Measurements from ENCODE around the gene APEH. TPM values are rescaled to one million over a fixed set of nuclear protein-coding genes. Genes with fewer than 3 reads are reported as not detected.

APEH gene
- polyA plus RNA-seq, 2 of the 4 experiments (the other 2 are of a cell fraction): 60.8 to 64.9 TPM

DNA sequence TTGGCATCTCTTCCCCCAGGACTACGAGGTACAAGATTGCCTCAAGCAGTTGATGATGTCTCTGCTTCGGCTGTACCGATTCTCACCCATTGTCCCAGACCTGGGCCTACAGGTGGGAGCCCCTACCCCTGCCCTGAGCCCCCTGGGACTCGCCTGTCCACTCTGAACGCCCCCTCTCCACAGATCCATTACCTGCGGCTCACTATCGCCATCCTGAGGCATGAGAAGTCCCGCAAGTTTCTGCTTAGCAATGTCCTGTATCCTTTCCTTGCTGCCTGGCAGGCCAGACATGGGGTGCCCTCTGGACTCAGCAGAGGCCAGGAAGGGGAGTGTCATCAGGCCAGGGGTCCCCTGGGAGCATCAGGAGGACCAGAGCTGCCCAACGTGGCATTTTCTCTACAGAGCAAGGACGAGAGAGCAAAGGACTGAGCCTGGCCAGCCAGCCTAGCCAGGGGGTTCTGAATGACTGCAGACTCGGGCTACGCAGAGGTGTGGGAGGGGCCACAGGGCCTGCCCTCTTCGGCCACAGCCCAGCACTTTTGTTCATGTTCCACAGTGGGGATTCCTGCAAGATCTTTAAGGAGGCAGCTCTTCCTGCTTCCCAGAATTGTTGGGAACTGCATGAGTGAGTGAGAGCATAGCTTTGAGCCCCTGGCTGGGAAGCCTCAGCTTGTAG, 26.4 kb downstream of the APEH start:
- no peaks in the 10 kb centered on the region for H3K4me1 ChIP-seq
- H3K4me2 ChIP-seq: no peak overlapping the region
- FAIRE-seq (no peak), DNase-seq (ENCODE audit: low read depth in 1 of 2, low spot score in 1 of 2) (no peak), ATAC-seq (0 out of 6 replicates have a peak, but pooled peaks of 1 of the 2 experiments have one; percentile 12)
- ChIA-PET CTCF (interaction anchor here (0.7 to 5.0 kb wide), 13 partner anchors 11 to 206 kb away, joined by 3 to 44 read pairs (median 5); partner anchors contain the start of genes AMIGO3, MST1 and RNF123), POLR2A (no interaction called here)
- H3K4me3 ChIP-seq: no peak overlapping the region
- 76% methylated on average over 11 of the region's 13 CpGs for WGBS (ENCODE audit: missing lambda C conversion rate)
- TF ChIP-seq, protein P1, sequence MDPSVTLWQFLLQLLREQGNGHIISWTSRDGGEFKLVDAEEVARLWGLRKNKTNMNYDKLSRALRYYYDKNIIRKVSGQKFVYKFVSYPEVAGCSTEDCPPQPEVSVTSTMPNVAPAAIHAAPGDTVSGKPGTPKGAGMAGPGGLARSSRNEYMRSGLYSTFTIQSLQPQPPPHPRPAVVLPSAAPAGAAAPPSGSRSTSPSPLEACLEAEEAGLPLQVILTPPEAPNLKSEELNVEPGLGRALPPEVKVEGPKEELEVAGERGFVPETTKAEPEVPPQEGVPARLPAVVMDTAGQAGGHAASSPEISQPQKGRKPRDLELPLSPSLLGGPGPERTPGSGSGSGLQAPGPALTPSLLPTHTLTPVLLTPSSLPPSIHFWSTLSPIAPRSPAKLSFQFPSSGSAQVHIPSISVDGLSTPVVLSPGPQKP (IDR thresholded peaks at IDR 0.05; ENCODE audit: low read depth, low read length): no peak
- TF ChIP-seq KDM1A (IDR thresholded peaks at IDR 0.05; ENCODE audit: low read depth): no peak
- TF ChIP-seq HOXA7 (CRISPR knock-in tag; IDR thresholded peaks at IDR 0.05): no peak
- TF ChIP-seq, protein P2, sequence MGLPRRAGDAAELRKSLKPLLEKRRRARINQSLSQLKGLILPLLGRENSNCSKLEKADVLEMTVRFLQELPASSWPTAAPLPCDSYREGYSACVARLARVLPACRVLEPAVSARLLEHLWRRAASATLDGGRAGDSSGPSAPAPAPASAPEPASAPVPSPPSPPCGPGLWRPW (IDR thresholded peaks at IDR 0.05): no peak
- no peak for TF ChIP-seq JUNB (IDR thresholded peaks at IDR 0.05)
- no peak for TF ChIP-seq MYC (IDR thresholded peaks at IDR 0.05; ENCODE audit: borderline replicate concordance, low read length)
- TF ChIP-seq, protein P3, sequence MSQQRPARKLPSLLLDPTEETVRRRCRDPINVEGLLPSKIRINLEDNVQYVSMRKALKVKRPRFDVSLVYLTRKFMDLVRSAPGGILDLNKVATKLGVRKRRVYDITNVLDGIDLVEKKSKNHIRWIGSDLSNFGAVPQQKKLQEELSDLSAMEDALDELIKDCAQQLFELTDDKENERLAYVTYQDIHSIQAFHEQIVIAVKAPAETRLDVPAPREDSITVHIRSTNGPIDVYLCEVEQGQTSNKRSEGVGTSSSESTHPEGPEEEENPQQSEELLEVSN (IDR thresholded peaks at IDR 0.05; ENCODE audit: borderline replicate concordance, low read depth): no peak
- no peak for TF ChIP-seq ESRRA (IDR thresholded peaks at IDR 0.05; ENCODE audit: borderline replicate concordance, low read length)
- TF ChIP-seq NPAS2 (CRISPR knock-in tag; IDR thresholded peaks at IDR 0.05; ENCODE audit: borderline replicate concordance): no peak
- TF ChIP-seq BHLHE40 (IDR thresholded peaks at IDR 0.05; ENCODE audit: low read depth, low read length): no peak
- TF ChIP-seq GATA3 (IDR thresholded peaks at IDR 0.05; ENCODE audit: borderline replicate concordance): no peak
- TF ChIP-seq NR3C1 (IDR thresholded peaks at IDR 0.05): no peak
- no peak for TF ChIP-seq HDAC2 (IDR thresholded peaks at IDR 0.05)
- no peak for TF ChIP-seq KDM5A (IDR thresholded peaks at IDR 0.05)
- no peak for TF ChIP-seq ZFP36 (IDR thresholded peaks at IDR 0.05; ENCODE audit: borderline replicate concordance, partially characterized antibody)
- TF ChIP-seq ZC3H11A (IDR thresholded peaks at IDR 0.05): no peak
- no peak overlapping the region for H3K27ac ChIP-seq
- no peaks in the 10 kb centered on the region for H3K9me3 ChIP-seq

DNA sequence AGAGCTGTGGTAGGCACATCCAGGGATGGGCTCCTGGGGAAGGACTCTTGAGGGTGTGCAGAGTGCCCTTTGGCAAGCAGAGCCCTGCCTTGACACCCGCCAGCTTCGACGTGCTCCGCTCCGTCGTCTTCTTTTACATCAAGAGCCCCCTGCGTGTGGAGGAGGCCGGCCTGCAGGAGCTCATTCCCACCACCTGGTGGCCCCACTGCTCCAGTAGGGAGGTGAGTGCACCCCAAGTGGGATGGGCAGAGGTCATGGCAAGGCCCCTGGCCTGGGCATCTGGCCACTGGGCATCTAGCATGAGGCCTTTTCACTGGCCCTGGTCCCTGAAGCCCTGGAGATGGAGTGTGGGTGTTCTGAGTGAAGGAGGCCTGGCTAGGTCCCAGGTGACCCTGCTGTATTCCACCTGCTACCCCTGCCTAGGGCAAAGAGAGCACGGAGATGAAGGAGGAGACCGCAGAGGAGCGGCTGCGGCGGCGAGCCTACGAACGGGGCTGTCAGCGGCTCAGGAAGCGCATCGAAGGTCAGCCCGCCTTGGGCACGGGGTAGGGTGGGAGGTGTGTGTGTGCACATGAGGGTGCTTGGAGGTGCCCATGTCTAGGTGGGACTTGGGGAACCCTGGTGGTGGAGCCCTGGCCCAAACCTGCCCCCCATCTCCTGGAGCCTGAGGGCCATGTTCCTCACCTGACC, 27.4 kb downstream of the APEH start:
- Histone ChIP-seq H3K9me3 (no peaks in the 10 kb centered on the region), H3K4me1 (no peaks in the 10 kb centered on the region), H3K27ac (no peak overlapping the region), H3K4me2 (no peak overlapping the region), H3K4me3 (no peak overlapping the region)
- ChIA-PET POLR2A (no interaction called here), CTCF (interaction anchor here (0.5 to 5.0 kb wide), 15 partner anchors 10 to 205 kb away, joined by 3 to 44 read pairs (median 5); partner anchors contain the start of gene AMIGO3)
- 87% methylated on average over 21 of the region's 21 CpGs for WGBS (ENCODE audit: missing lambda C conversion rate)
- no peak for TF ChIP-seq NR3C1 (IDR thresholded peaks at IDR 0.05)
- no peak for TF ChIP-seq RARB (CRISPR knock-in tag; IDR thresholded peaks at IDR 0.05)
- TF ChIP-seq, protein P3 (IDR thresholded peaks at IDR 0.05; ENCODE audit: borderline replicate concordance, low read depth): no peak
- TF ChIP-seq MAFK (IDR thresholded peaks at IDR 0.05; ENCODE audit: partially characterized antibody): no peak
- TF ChIP-seq, protein P4, sequence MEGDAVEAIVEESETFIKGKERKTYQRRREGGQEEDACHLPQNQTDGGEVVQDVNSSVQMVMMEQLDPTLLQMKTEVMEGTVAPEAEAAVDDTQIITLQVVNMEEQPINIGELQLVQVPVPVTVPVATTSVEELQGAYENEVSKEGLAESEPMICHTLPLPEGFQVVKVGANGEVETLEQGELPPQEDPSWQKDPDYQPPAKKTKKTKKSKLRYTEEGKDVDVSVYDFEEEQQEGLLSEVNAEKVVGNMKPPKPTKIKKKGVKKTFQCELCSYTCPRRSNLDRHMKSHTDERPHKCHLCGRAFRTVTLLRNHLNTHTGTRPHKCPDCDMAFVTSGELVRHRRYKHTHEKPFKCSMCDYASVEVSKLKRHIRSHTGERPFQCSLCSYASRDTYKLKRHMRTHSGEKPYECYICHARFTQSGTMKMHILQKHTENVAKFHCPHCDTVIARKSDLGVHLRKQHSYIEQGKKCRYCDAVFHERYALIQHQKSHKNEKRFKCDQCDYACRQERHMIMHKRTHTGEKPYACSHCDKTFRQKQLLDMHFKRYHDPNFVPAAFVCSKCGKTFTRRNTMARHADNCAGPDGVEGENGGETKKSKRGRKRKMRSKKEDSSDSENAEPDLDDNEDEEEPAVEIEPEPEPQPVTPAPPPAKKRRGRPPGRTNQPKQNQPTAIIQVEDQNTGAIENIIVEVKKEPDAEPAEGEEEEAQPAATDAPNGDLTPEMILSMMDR (IDR thresholded peaks at IDR 0.05): no peak
- FAIRE-seq (no peak), DNase-seq (ENCODE audit: low read depth in 1 of 2, low spot score in 1 of 2) (no peak), ATAC-seq (peak in 1 of 2 experiments; percentile 60; a peak in 3 of 6 replicates)

All from A549 (cell line).